Mesenchymal stem cell (in vitro differentiated cells and primary cell): ENCODE results near the gene TPGS1.

Source experiments
- DNase-seq: peaks from one replicate; pipeline ENCODE4 v3.0.0-alpha.2; 2013
- H2AFZ ChIP-seq: one replicate; pipeline ENCODE4 v1.6.1; 2013; ENCODE audit warnings: low read depth, mild to moderate bottlenecking, control low read depth, inconsistent platforms, low read length, moderate library complexity
- H2AK5ac ChIP-seq: 2 replicates; pipeline ENCODE4 v1.6.1; 2013; ENCODE audit warnings: low read length, moderate library complexity, mild to moderate bottlenecking, inconsistent platforms; ENCODE audit not compliant: severe bottlenecking
- H2BK120ac ChIP-seq: one replicate; pipeline ENCODE4 v1.6.1; 2013; ENCODE audit warnings: low read depth, mild to moderate bottlenecking, inconsistent platforms, low read length, moderate library complexity
- H2BK12ac ChIP-seq, 2 experiments: one replicate each; pipeline ENCODE4 v1.6.1; 2013; ENCODE audit warnings: inconsistent platforms in 2 of 2, low read length in 2 of 2, mild to moderate bottlenecking in 2 of 2, moderate library complexity in 2 of 2, control low read depth in 1 of 2
- H2BK15ac ChIP-seq: one replicate; pipeline ENCODE4 v1.6.1; 2013; ENCODE audit warnings: mild to moderate bottlenecking, low read depth, inconsistent platforms; ENCODE audit not compliant: poor library complexity, severe bottlenecking
- H2BK5ac ChIP-seq: 2 replicates; pipeline ENCODE4 v1.6.1; 2013; ENCODE audit warnings: low read depth, mild to moderate bottlenecking, low read length, control low read depth, inconsistent platforms; ENCODE audit not compliant: poor library complexity, severe bottlenecking
- H3K14ac ChIP-seq, 2 experiments: one replicate each; pipeline ENCODE4 v1.6.1; 2013; ENCODE audit warnings: inconsistent platforms in 2 of 2, low read length in 2 of 2, control low read depth in 1 of 2, mild to moderate bottlenecking in 1 of 2, moderate library complexity in 1 of 2
- H3K18ac ChIP-seq, 2 experiments: one replicate each; pipeline ENCODE4 v1.6.1; 2013; ENCODE audit warnings: inconsistent platforms in 2 of 2, low read length in 2 of 2, control low read depth in 1 of 2, low read depth in 1 of 2, mild to moderate bottlenecking in 1 of 2
- H3K23ac ChIP-seq, 2 experiments: one replicate each; pipeline ENCODE4 v1.6.1; 2013; ENCODE audit warnings: inconsistent platforms in 2 of 2, low read length in 2 of 2, mild to moderate bottlenecking in 2 of 2, moderate library complexity in 2 of 2, control low read depth in 1 of 2
- H3K27ac ChIP-seq: 2 replicates; pipeline ENCODE4 v1.5.1; 2013; ENCODE audit warnings: mild to moderate bottlenecking, moderate library complexity, low read length, control low read depth, inconsistent platforms; ENCODE audit not compliant: poor library complexity, severe bottlenecking
- H3K27me3 ChIP-seq, 2 experiments: 2 replicates each; pipeline versions ENCODE4 v1.6.1 to v1.7.0; 2013; ENCODE audit warnings: low read length in 2 of 2, mild to moderate bottlenecking in 2 of 2, moderate library complexity in 2 of 2, control low read depth in 1 of 2, inconsistent platforms in 1 of 2; ENCODE audit not compliant: control insufficient read depth in 1 of 2, insufficient read depth in 1 of 2
- H3K36me3 ChIP-seq, 2 experiments: 2 replicates each; pipeline versions ENCODE4 v1.6.1 to v1.7.0; 2013; ENCODE audit warnings: low read length in 2 of 2, control low read depth in 1 of 2, inconsistent platforms in 1 of 2, low read depth in 1 of 2, mild to moderate bottlenecking in 1 of 2; ENCODE audit not compliant: insufficient read depth in 2 of 2, control insufficient read depth in 1 of 2
- H3K4ac ChIP-seq, 2 experiments: one replicate each; pipeline ENCODE4 v1.6.1; 2013; ENCODE audit warnings: inconsistent platforms in 2 of 2, low read length in 2 of 2, mild to moderate bottlenecking in 2 of 2, moderate library complexity in 2 of 2, control low read depth in 1 of 2, low read depth in 1 of 2
- H3K4me1 ChIP-seq: 2 replicates; pipeline ENCODE4 v1.6.1; 2013; ENCODE audit warnings: low read depth, low read length, control low read depth; ENCODE audit not compliant: control insufficient read depth, insufficient read depth
- H3K4me2 ChIP-seq: 2 replicates; pipeline ENCODE4 v1.6.1; 2013; ENCODE audit warnings: low read length, mild to moderate bottlenecking, inconsistent platforms; ENCODE audit not compliant: poor library complexity, severe bottlenecking
- H3K4me3 ChIP-seq, 2 experiments: 2 replicates each; pipeline versions ENCODE4 v1.5.1 to v1.7.0; 2013; ENCODE audit warnings: low read length in 2 of 2, mild to moderate bottlenecking in 2 of 2, control low read depth in 1 of 2, low read depth in 1 of 2; ENCODE audit not compliant: insufficient read depth in 1 of 2
- H3K79me1 ChIP-seq: replicated peaks from 2 replicates; pipeline ENCODE4 v1.6.1; 2013; ENCODE audit warnings: mild to moderate bottlenecking, control low read depth, low read length, inconsistent platforms; ENCODE audit not compliant: poor library complexity, severe bottlenecking
- H3K9ac ChIP-seq: 2 replicates; pipeline ENCODE4 v1.7.0; 2013; ENCODE audit warnings: mild to moderate bottlenecking, low read length, moderate library complexity
- H3K9me3 ChIP-seq: 2 replicates; pipeline ENCODE4 v1.7.0; 2013; ENCODE audit warnings: mild to moderate bottlenecking, low read length; ENCODE audit not compliant: control insufficient read depth
- H4K8ac ChIP-seq: one replicate; pipeline ENCODE4 v1.6.1; 2013; ENCODE audit warnings: inconsistent platforms, mild to moderate bottlenecking, low read length, moderate library complexity
- H4K91ac ChIP-seq: one replicate; pipeline ENCODE4 v1.6.1; 2013; ENCODE audit warnings: mild to moderate bottlenecking, low read length, inconsistent platforms
- WGBS: methylation state at CpG from one replicate; pipeline ENCODE4 v1.1.7; 2013; ENCODE audit warnings: mixed read lengths; 5-methylcytosine and 5-hydroxymethylcytosine counted together

The TPGS1 gene

GRCh38 chr19:533364-534058 lies 26.2 kb downstream of the TPGS1 start:
- Histone ChIP-seq H4K8ac (peak overlapping the region; percentile 42), H2BK12ac (peak overlapping the region in 1 of 2 experiments; percentile 68), H3K79me1 (peaks cover 9% of the 10 kb centered on the region), H3K23ac (peak overlapping the region in 1 of 2 experiments; percentile 99), H4K91ac (no peak overlapping the region), H2AK5ac (no peak overlapping the region), H3K9ac (peak overlapping the region; percentile 91), H2AFZ (no peak overlapping the region), H3K18ac (peak overlapping the region; percentile 29 to 78), H3K14ac (peak overlapping the region in 1 of 2 experiments; percentile 44), H3K27me3 (no peaks in the 10 kb centered on the region), H2BK120ac (no peak overlapping the region), H3K4me1 (peaks cover 37% of the 10 kb centered on the region), H3K27ac (peak overlapping the region; percentile 88), H2BK15ac (peak overlapping the region; percentile 17), H3K4me3 (peak overlapping the region; percentile 83 to 89), H3K36me3 (peaks cover 22 to 44% of the 10 kb centered on the region in 2 experiments), H3K4ac (peak overlapping the region; percentile 67 to 81), H3K4me2 (peak overlapping the region; percentile 97), H2BK5ac (no peak overlapping the region), H3K9me3 (no peaks in the 10 kb centered on the region)
- DNase-seq: no peak
- 58% methylated on average over 25 of the region's 25 CpGs for WGBS

GRCh38 chr19:534088-534487 lies 26.8 kb downstream of the TPGS1 start:
- Histone ChIP-seq H4K91ac (no peak overlapping the region), H3K9me3 (no peaks in the 10 kb centered on the region), H3K27ac (peak overlapping the region; percentile 88), H3K4ac (no peak overlapping the region), H2BK15ac (no peak overlapping the region), H3K23ac (no peak overlapping the region), H2AK5ac (no peak overlapping the region), H3K27me3 (no peaks in the 10 kb centered on the region), H3K4me1 (peaks cover 37% of the 10 kb centered on the region), H3K9ac (peak overlapping the region; percentile 91), H3K79me1 (peaks cover 11% of the 10 kb centered on the region), H2AFZ (no peak overlapping the region), H3K36me3 (peaks cover 27 to 49% of the 10 kb centered on the region in 2 experiments), H3K14ac (no peak overlapping the region), H2BK5ac (no peak overlapping the region), H2BK120ac (no peak overlapping the region), H4K8ac (no peak overlapping the region), H2BK12ac (no peak overlapping the region), H3K4me2 (peak overlapping the region; percentile 97), H3K4me3 (peak overlapping the region in 1 of 2 experiments; percentile 89), H3K18ac (no peak overlapping the region)
- no peak for DNase-seq
- WGBS: 96% methylated on average over 14 of the region's 14 CpGs

- Histone ChIP-seq H3K79me1 (peaks cover 16% of the 10 kb centered on the region), H3K27me3 (no peaks in the 10 kb centered on the region), H3K18ac (no peak overlapping the region), H2BK12ac (no peak overlapping the region), H2AFZ (no peak overlapping the region), H3K9ac (peak overlapping the region; percentile 1), H3K4me2 (no peak overlapping the region), H3K4me3 (peak overlapping the region in 1 of 2 experiments; percentile 1), H2BK120ac (no peak overlapping the region), H2AK5ac (no peak overlapping the region), H2BK15ac (no peak overlapping the region), H4K8ac (no peak overlapping the region), H4K91ac (no peak overlapping the region), H3K14ac (peak overlapping the region in 1 of 2 experiments; percentile 11), H3K4ac (no peak overlapping the region), H3K4me1 (peaks cover 36% of the 10 kb centered on the region), H2BK5ac (no peak overlapping the region), H3K9me3 (no peaks in the 10 kb centered on the region), H3K36me3 (peaks cover 27 to 57% of the 10 kb centered on the region in 2 experiments), H3K27ac (no peak overlapping the region), H3K23ac (peak overlapping the region in 1 of 2 experiments; percentile 2)
- 83% methylated on average over 16 of the region's 16 CpGs for WGBS
- no peak for DNase-seq
These were observed 27.9 kb downstream of the TPGS1 start for GRCh38 chr19:535017-535835.
